Measurements from ENCODE around the gene DOCK3.

The DOCK3 gene

DNA sequence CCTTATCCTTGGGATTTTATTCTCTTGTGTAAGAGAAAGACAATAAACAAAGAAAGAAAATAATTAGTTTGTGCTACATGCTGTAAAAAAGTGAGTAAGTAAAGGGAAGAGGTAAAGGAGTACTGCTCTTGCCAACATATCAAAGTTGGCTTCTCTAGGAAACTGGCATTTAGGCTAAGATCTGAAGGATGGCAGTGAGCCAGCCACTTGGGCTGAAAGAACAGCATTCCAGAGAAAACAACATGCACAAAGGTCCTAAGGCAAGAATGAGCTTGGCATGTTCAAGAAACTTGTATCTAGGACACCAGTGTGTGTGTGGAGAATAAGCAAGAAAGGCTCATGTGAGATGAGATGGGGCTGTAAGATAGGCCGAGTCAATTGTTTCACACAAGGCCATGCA, 464.9 kb downstream of the DOCK3 start:
- TF ChIP-seq, protein P1, sequence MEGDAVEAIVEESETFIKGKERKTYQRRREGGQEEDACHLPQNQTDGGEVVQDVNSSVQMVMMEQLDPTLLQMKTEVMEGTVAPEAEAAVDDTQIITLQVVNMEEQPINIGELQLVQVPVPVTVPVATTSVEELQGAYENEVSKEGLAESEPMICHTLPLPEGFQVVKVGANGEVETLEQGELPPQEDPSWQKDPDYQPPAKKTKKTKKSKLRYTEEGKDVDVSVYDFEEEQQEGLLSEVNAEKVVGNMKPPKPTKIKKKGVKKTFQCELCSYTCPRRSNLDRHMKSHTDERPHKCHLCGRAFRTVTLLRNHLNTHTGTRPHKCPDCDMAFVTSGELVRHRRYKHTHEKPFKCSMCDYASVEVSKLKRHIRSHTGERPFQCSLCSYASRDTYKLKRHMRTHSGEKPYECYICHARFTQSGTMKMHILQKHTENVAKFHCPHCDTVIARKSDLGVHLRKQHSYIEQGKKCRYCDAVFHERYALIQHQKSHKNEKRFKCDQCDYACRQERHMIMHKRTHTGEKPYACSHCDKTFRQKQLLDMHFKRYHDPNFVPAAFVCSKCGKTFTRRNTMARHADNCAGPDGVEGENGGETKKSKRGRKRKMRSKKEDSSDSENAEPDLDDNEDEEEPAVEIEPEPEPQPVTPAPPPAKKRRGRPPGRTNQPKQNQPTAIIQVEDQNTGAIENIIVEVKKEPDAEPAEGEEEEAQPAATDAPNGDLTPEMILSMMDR (IDR thresholded peaks at IDR 0.05; ENCODE audit: borderline replicate concordance, control extremely low read depth, extremely low read depth, insufficient read depth, missing control alignments) = no peak
- in situ Hi-C loops (cut with MboI; ENCODE audit: low sequenced_read_pairs, unreplicated experiment) = no loop called here
- no peak for DNase-seq (ENCODE audit: low spot score)

GRCh38 chr3:51141573-51141972, 466.8 kb downstream of the DOCK3 start:
- no peak for DNase-seq (ENCODE audit: low spot score)
- in situ Hi-C loops (cut with MboI; ENCODE audit: low sequenced_read_pairs, unreplicated experiment) = no loop called here
- TF ChIP-seq, protein P1 (IDR thresholded peaks at IDR 0.05; ENCODE audit: borderline replicate concordance, control extremely low read depth, extremely low read depth, insufficient read depth, missing control alignments) = no peak

GRCh38 chr3:51145811-51146585, 471.3 kb downstream of the DOCK3 start:
- in situ Hi-C loops (cut with MboI; ENCODE audit: low sequenced_read_pairs, unreplicated experiment) = no loop called here
- no peak for DNase-seq (ENCODE audit: low spot score)
- TF ChIP-seq, protein P1 (IDR thresholded peaks at IDR 0.05; ENCODE audit: borderline replicate concordance, control extremely low read depth, extremely low read depth, insufficient read depth, missing control alignments) = no peak

GRCh38 chr3:51146781-51147180, 472.1 kb downstream of the DOCK3 start:
- DNase-seq (ENCODE audit: low spot score) = no peak
- in situ Hi-C loops (cut with MboI; ENCODE audit: low sequenced_read_pairs, unreplicated experiment) = no loop called here
- TF ChIP-seq, protein P1 (IDR thresholded peaks at IDR 0.05; ENCODE audit: borderline replicate concordance, control extremely low read depth, extremely low read depth, insufficient read depth, missing control alignments) = no peak

- DNase-seq (ENCODE audit: low spot score) = no peak
- TF ChIP-seq, protein P1 (IDR thresholded peaks at IDR 0.05; ENCODE audit: borderline replicate concordance, control extremely low read depth, extremely low read depth, insufficient read depth, missing control alignments) = no peak
- in situ Hi-C loops (cut with MboI; ENCODE audit: low sequenced_read_pairs, unreplicated experiment) = no loop called here
Observed at GRCh38 chr3:51156147-51156546, 481.4 kb downstream of the DOCK3 start.

DNA sequence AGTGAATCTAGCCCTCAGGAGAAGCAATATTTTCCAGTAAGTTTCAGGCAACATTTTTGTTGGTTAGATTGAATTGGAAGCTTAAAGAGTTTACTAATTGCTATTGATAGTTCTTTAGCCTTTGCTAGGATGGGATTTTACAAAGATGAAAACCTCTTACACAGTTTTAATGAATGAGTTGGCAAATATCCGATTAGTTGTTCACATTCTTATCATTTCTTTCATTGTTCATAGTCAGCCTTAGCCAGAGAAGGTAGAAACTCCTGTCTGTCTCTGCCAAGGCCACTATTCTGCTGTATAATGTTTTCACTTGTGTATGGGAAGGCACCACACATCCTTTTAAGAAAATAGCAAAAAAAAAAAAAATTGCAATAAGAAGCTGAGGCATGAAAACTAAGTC, 488.3 kb downstream of the DOCK3 start:
- no peak for DNase-seq (ENCODE audit: low spot score)
- in situ Hi-C loops (cut with MboI; ENCODE audit: low sequenced_read_pairs, unreplicated experiment) = no loop called here
- TF ChIP-seq, protein P1 (IDR thresholded peaks at IDR 0.05; ENCODE audit: borderline replicate concordance, control extremely low read depth, extremely low read depth, insufficient read depth, missing control alignments) = no peak
